ENCODE measurements around the gene HTATIP2.
"Not testable (repeated sequence)": the region's sequence is repeated elsewhere in the genome, so short reads cannot be mapped to it uniquely, and the experiment has no call there.

The HTATIP2 gene

DNA sequence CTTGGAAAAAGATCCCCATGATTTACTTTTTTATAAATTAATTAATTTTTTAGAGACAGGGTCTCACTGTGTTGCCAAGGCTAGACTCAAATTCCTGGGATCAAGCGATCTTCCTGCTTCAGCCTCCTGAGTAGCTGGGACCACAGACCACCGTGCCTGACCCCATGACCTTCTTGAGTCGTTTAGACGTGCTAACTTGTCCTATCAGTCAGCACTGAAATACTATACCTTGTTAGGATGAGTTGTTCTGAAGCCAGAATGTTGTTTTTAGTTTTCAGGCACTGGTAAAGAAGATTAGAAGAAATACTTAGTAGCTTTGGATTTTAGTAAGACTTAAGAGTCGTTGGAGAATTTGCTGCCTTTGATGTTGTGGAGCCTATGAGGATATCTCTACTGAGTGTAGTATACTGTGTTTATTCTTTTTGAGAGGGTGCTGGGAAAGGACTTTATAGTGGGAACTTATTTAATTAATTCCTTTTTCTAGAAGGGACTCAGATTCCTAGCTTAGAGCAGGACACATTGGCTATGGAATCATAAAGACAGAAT, 8.6 kb downstream of the HTATIP2 start:
- no peak for DNase-seq

DNA sequence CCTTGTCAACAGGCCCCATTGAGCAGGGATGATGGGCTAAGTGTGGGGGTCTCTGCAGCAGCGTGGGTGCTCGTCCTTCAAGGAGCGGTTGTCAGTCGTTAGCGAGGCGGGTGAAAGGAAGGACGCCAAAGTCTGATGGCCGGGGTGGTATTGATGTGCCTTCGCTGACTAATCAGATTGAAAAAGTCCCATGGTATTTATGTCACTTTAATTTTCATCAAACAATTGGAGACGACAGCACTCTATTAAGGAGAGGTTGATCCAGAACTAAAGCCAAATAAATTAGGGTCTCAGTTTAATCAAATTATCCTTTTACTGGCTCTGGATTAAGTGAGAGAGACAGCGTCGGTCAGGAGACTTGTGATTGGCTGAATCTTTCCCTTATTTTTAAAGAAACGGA, 9.6 kb downstream of the HTATIP2 start:
- DNase-seq: no peak

DNA sequence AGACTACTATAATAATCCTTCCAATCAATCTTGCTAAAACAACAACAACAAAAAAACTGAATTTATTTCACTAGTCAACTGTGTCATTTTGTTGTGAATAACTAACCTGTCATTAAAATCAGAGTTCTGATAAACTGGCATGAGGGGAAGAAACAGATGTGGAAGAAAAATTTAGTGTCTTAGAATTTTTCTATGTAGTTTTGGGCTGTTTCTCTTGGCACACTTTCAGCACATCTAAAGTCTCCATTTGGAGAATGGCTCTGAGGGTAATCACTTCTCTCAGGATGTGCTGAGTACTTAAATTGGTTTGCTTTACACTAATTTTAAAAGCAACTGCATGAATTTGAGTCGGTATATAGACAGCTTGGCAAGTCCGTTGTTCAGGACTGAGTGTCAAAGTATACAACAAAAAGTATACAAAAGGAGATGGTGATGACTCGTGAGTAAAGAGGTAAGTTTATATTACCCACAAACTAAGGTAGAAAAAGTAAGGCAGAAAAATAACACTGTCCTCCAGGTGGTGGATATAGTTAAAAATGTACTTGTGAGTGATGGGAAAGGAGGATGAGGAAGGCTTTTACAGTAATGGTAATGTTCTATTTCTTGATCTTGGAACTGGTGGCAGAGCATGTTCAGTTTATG, 10.2 kb downstream of the HTATIP2 start:
- DNase-seq: no peak

DNA sequence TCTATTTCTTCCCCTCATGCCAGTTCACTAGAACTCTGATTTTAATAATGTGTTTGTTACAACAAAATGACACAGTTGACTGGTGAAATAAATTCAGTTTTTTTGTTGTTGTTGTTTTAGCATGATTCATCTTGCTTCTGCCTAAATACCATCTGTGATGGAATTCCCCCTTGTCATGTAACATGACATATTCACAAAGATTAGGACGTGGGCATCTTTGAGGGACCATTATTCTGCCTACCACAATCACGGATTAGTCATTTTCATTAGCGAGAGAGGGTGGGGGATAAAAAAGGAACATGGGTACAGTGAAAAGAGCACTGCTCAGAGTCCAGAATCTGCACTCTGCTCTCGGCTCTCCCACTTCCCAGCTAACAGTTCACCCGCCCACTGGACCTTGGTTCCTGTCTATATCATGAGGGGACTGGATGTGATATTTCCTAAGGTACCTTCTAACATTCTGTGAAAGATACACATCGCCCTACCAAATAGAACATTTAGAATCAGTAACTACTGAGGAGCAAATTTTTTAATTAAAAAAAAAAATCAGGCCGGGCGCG, 11.3 kb downstream of the HTATIP2 start:
- DNase-seq: no peak

DNA sequence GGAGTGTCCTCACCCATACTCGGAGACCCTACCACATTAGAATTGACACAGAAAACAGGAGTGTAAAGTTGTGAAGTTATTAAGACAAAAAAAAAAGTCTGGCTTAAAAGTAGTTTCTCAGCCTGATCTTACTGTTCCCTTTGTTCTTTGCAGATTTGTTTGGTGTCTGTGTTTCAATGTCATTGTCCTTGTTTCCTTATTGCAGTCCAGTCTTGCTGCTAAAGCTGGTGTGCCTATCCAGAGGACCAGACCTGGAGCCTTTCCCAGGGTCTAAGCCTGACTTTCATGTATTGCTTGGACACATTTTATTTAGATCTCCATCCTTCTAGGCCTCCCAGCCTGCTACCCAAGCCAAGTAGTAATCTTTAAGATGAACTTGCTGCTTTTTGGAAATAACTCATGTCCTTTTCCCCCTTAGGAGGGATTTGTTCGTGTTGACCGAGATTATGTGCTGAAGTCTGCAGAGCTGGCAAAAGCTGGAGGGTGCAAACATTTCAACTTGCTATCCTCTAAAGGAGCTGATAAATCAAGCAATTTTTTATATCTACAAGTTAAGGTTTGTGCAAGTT, 12.7 kb downstream of the HTATIP2 start:
- DNase-seq: no peak

DNA sequence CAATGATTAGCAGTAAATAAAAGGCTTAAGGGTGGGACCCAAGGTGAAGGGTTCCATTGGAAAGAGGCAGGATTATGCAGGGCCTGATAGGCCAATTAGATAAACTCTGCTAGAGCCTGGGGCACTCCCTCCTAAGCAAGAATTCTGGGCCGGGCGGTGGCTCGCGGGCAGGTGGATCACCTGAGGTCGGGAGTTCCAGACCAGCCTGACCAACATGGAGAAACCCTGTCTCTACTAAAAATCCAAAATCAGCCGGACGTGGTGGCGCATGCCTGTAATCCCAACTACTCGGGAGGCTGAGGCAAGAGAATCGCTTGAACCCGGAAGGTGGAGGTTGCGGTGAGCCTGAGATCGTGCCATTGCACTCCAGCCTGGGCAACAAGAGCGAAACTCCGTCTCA, 22.5 kb downstream of the HTATIP2 start:
- DNase-seq: not testable (repeated sequence)

DNA sequence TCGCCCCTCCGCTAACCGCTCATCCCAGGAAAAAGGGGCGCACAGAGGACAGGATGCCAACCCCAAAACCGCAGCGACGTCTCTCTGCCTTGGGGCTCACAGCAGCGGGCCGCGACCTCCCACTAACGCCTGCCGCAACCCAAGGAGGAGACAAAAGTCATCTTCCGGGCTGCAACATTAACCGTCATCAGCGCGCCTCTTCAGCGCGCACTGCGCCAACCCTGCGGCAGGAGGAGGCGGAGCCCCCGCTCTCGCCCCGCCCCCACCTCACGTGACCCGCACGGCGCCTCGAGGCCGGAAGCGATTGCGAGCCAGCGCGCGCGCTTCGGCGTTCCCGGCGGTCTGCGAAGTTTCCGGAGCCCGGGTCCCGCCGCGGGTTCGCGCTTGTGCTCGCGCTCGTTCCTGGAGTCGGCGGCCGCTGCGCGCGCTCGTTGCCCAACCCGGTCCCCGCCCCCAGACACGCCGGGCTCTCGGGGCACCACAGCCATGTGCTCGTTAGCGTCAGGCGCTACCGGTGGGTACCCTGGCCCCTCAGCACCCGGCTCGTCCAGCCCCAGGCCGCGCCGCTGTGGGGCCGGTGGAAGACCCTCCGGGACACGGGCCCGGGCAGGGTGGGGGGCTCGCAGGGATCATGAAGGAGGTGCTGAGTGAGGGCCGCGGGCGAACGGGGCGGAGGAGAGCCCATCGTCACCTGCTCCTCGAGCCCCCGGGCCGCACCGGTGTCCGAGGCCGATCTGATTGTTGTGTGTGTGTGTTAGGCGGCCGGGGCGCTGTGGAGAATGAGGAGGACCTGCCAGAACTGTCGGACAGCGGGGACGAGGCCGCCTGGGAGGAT, 24.0 kb downstream of the HTATIP2 start, which contains the start of gene PRMT3:
Gene PRMT3, plus strand, starts transcription at position 456 of the 835 bp plus-strand sequence. Its CDS starts 31 bp downstream, at position 487.
- DNase-seq: peak; percentile 99

DNA sequence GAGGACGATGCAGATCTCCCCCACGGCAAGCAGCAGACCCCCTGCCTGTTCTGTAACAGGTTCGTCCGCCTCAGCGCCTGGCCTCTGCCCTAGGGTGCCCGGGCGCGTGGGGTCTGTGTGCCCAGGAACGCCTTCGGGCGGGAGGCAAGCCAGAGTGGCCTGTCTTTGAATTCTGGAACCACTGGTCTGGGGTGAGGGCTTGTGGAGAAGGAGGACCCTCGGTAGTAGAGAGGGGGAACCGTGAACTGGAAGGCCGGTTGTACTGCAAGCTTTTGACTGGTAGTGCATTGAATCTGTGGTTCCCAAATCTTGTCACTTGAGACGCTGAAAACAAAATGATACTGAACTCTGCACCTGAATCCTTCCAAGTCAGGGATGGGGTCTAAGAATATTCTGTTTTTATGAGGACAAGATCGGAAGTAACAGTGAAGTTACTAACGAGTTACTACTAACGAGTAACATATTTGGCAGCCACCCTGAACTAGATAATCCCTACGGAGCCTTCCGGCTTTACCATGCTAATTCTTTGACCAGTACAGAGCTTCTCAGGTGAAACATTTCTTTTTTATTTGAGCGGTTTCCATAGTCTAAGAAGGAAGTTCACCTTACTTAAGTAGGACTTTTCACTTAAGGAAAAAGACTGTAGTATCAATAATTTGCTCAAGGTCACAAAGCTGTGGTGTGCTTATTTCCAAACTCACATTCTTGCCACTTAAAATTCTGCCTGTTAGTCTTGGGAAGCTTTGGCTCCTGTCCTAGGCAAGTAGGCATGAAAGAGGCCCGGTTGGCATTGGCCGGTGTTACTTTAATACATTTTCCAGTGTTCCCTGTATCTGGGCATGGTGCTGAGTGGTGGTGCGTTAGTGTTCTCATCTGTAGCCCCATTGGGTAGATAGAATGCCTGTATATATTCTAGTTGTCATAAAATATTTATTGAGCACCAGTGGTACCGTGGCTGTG, 24.9 kb downstream of the HTATIP2 start:
- no peak for DNase-seq

DNA sequence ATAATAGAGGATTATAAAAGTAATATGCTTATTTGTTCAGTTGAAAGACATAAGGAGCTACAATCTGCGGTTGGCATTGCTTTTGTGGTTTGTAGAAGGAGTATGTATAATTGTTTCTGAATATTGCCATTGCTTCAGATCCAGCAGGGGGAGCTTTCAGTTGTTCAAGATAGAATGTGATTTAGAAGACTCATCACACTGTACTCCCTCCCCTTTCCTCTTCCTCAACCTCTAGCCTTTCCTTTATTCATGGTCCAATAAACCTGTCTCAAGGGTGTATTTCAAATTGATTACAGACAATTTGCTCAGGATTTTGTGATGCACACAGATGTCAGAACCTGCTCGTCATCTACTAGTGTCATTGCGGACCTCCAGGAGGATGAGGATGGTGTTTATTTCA, 33.8 kb downstream of the HTATIP2 start:
- DNase-seq: no peak

DNA sequence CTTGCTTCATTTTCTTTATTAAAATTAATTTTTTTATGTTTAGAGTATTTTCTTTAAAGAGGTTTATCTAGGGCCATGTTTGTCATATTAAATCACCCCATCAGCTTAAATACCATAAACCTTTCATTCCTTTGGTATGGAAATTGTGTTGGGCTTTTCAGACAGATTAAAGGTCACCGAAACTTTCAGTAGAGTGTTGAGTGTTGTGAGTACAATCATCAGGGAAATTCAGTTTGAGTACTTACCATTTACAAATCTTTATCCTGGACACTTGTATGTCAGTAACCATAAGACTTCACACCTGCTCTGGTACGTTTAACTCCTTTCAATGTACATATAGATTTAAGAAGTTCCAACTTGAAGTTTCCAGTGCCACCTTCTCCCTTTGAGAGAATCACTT, 36.0 kb downstream of the HTATIP2 start:
- no peak for DNase-seq

DNA sequence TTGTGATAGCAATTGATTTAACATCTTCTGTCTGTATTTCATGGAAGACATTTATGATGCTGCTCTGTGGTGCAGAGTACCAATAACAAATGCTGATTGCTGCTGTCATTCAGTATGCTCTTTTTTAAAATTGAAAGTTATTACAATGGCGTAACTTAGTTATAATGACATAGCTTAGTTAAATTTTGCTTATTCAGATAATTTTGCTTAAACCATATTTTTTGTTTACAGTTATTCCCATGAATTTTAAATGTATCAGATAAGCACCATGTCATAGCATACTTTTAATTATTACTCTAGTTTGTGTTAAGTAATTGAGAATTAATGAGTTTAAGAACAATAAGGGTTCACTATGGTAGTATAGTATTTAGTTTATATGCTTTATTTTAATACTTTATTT, 39.5 kb downstream of the HTATIP2 start:
- no peak for DNase-seq

DNA sequence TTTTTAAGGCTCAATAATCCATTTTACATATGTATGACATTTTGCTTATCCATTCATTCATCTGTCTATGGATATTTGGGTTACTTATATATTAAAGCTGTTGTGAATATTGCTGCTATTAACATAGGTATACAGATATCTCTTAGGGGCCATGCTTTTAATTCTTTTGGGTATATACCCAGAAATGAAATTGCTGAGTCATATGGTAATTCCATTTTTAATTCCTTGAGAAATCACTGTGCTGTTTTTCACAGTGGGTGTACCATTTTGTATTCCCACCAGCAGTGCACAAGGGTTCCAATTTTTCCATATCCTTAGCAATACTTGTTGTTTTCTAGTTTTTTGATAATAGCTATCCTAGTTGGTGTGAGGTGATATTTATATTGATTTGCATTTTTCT, 43.0 kb downstream of the HTATIP2 start:
- DNase-seq: no peak

DNA sequence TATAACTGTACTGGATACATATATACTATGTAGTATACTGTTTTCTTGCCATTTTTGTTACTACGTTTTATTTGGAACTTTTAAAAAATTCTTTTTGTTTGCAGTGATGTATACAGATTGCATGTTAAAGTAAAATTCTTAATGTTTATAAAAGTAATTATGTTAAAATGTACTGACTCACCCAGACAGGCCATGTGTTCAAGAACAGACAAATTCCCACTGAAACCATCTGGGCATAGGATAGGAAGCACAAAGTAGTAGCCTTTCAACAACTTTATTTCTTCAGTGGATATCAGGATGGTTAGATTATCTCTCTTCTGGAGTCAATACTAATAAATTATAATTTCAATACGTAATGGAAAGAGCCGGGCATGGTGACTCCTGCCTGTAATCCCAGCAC, 43.8 kb downstream of the HTATIP2 start:
- DNase-seq: no peak

DNA sequence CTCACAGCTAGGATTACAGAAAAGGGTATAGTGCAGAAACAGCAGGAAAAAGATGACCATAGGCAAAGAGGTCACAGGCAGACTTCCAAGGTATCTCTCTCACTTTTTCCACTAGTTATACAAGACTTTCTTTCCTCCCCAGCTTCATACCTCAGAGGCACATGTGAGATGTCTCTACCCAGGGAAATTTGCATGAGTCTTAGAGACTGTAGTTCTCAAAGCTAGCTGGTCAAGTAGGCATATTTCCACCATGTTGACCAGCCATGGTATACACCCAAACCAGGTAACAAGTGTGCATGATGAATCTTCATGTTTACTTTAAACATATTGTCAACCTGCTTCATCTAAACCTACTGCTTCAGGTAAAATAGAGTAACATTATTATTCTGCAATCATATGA, 51.9 kb downstream of the HTATIP2 start:
- DNase-seq: no peak

DNA sequence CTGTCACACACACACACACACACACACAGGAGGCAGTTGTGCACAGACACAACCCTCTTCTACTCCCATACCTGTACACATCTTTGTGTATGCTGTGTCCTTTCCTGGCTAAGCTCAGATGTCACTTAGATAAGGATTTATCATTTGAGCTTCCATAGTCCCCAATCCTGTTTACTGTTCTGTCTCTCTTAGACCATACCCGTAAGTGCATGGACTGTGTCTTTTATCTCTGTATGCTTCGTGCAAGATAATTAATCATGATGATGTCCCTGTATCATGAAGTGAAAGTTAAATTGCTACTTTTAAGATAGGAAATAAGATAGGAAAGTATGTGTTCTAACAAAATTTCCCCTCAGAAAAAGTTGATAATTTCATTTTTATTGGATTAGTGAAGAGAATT, 54.3 kb downstream of the HTATIP2 start:
- DNase-seq: no peak

DNA sequence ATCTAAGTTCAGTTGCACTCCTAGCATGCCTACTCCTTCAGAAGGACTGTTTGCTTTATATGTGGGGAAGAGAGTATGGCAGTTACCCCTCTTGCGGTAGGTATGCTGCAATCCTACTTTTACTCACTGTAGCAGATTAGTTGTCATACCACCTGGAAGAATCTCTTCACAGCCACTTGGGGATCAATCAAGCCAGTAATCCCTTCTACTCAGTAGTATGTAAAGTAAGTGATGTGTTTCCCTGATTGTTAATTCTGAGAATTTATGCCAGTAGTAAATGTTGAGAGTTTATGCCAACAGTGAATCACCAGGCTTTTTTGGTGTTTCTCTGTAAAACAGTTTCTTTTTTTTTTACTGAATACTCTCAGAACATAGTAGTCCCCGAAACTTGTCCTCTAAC, 58.4 kb downstream of the HTATIP2 start:
- DNase-seq: no peak

DNA sequence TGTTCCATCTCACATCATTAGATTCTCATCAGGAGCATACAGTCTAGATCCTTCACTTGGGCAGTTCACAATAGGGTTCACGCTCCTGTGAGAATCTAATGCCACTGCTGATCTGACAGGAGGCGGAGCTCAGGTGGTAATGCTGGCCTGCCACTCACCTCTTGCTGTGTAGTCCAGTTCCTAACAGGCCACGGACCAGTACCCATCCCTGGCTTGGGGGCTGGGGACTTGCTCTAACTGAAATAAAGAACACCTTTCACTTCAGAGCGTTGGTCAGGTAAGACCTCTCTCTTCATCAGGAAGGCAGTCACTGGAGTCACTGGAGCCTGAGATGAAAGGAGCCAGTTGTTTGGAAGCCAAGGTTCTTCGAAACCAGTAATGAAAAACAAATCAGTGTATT, 65.7 kb downstream of the HTATIP2 start:
- no peak for DNase-seq

All from activated T-cell treated with anti-CD3 and anti-CD28 coated beads, Interleukin-2, amount 50 U/mL, for 1 hour (primary cell).